HEK293T (cell line): Measurements from ENCODE around the gene FA2H.

Source experiments
- CTCF ChIA-PET: fragments of 350-600 bp; formaldehyde crosslinking; extraction: SDS; loops from one replicate; lab custom pipeline; 2021; ENCODE audit warnings: antibody characterized with exemption, inconsistent platforms; lab: Yijun Ruan, JAX
- POLR2A ChIA-PET: fragments of 350-600 bp; formaldehyde crosslinking; extraction: SDS; loops from one replicate; lab custom pipeline; 2020; ENCODE audit warnings: antibody characterized with exemption, inconsistent platforms; lab: Yijun Ruan, JAX
- DNase-seq: peaks from one replicate; pipeline ENCODE4 v3.0.0; 2012; ENCODE audit warnings: mixed read lengths; ENCODE audit errors: extremely low spot score
- ARNT ChIP-seq: fragments of 450-650 bp; IDR thresholded peaks from 2 replicates; pipeline ENCODE4 v1.6.1; 2017; ENCODE audit warnings: mild to moderate bottlenecking
- BHLHE40 ChIP-seq: fragments of 450-650 bp; IDR thresholded peaks from 2 replicates; pipeline ENCODE4 v1.6.1; 2016; ENCODE audit warnings: mild to moderate bottlenecking, moderate library complexity, borderline replicate concordance
- CTBP1 ChIP-seq: fragments of 450-650 bp; IDR thresholded peaks from 2 replicates; pipeline ENCODE4 v1.6.1; 2016; ENCODE audit warnings: borderline replicate concordance
- ELF4 ChIP-seq: fragments of 450-650 bp; IDR thresholded peaks from 2 replicates; pipeline ENCODE4 v1.6.1; 2017; ENCODE audit warnings: antibody characterized with exemption
- FOXA1 ChIP-seq: fragments of 450-650 bp; IDR thresholded peaks from 2 replicates; pipeline ENCODE4 v1.6.1; 2016; ENCODE audit warnings: mild to moderate bottlenecking
- FOXK2 ChIP-seq: fragments of 450-650 bp; IDR thresholded peaks from 2 replicates; pipeline ENCODE4 v1.6.1; 2016; ENCODE audit warnings: mild to moderate bottlenecking
- FOXM1 ChIP-seq: fragments of 450-650 bp; IDR thresholded peaks from 2 replicates; pipeline ENCODE4 v1.6.1; 2017; ENCODE audit warnings: mild to moderate bottlenecking, borderline replicate concordance
- HDGF ChIP-seq: fragments of 450-650 bp; IDR thresholded peaks from 2 replicates; pipeline ENCODE4 v1.6.1; 2017; ENCODE audit warnings: antibody characterized with exemption, borderline replicate concordance
- L3MBTL2 ChIP-seq: fragments of 450-650 bp; conservative IDR thresholded peaks from 2 replicates; pipeline ENCODE4 v1.6.1; 2016; ENCODE audit warnings: mild to moderate bottlenecking
- LEF1 ChIP-seq: fragments of 450-650 bp; IDR thresholded peaks from 2 replicates; pipeline ENCODE4 v1.6.1; 2017; ENCODE audit warnings: mild to moderate bottlenecking, borderline replicate concordance
- NFRKB ChIP-seq: fragments of 450-650 bp; IDR thresholded peaks from 2 replicates; pipeline ENCODE4 v1.6.1; 2016; ENCODE audit warnings: mild to moderate bottlenecking, moderate library complexity
- SP1 ChIP-seq: fragments of 450-650 bp; IDR thresholded peaks from 2 replicates; pipeline ENCODE4 v1.6.1; 2017
- SUZ12 ChIP-seq: fragments of 450-650 bp; IDR thresholded peaks from 2 replicates; pipeline ENCODE4 v1.6.1; 2016; ENCODE audit warnings: mild to moderate bottlenecking
- TARDBP ChIP-seq: fragments of 450-650 bp; IDR thresholded peaks from 2 replicates; pipeline ENCODE4 v1.6.1; 2016
- ZNF384 ChIP-seq: fragments of 450-650 bp; IDR thresholded peaks from 2 replicates; pipeline ENCODE4 v1.6.1; 2016
- TF ChIP-seq, protein P1 (sequence below): fragments of 450-650 bp; IDR thresholded peaks from 2 replicates; pipeline ENCODE4 v1.6.1; 2016

Gene FA2H

GRCh38 chr16:74773446-74774222 lies 986 bp downstream of the FA2H start:
- POLR2A ChIA-PET, result no interaction called here
- no peak for TF ChIP-seq BHLHE40
- TF ChIP-seq LEF1, result no peak
- TF ChIP-seq SP1, result no peak
- TF ChIP-seq, protein P1, sequence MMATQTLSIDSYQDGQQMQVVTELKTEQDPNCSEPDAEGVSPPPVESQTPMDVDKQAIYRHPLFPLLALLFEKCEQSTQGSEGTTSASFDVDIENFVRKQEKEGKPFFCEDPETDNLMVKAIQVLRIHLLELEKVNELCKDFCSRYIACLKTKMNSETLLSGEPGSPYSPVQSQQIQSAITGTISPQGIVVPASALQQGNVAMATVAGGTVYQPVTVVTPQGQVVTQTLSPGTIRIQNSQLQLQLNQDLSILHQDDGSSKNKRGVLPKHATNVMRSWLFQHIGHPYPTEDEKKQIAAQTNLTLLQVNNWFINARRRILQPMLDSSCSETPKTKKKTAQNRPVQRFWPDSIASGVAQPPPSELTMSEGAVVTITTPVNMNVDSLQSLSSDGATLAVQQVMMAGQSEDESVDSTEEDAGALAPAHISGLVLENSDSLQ, result no peak
- TF ChIP-seq FOXM1, result no peak
- no peak for TF ChIP-seq ARNT
- no peak for TF ChIP-seq SUZ12
- TF ChIP-seq L3MBTL2, result no peak
- TF ChIP-seq ZNF384, result no peak
- TF ChIP-seq HDGF, result no peak
- TF ChIP-seq FOXK2, result no peak
- no peak for TF ChIP-seq CTBP1
- TF ChIP-seq NFRKB, result no peak
- no peak for TF ChIP-seq TARDBP
- TF ChIP-seq FOXA1, result no peak
- TF ChIP-seq ELF4, result no peak
- CTCF ChIA-PET, result interaction anchor here (1.4 to 1.9 kb wide), 2 partner anchors 11 to 89 kb away, joined by 6 read pairs; no protein-coding TSS in a partner anchor

GRCh38 chr16:74771656-74772315 lies 2.8 kb downstream of the FA2H start:
- CTCF ChIA-PET, result no interaction called here
- no peak for DNase-seq

More at GRCh38 chr16:74773446-74774222, 986 bp downstream of the FA2H start:
- DNase-seq, result no peak

DNA sequence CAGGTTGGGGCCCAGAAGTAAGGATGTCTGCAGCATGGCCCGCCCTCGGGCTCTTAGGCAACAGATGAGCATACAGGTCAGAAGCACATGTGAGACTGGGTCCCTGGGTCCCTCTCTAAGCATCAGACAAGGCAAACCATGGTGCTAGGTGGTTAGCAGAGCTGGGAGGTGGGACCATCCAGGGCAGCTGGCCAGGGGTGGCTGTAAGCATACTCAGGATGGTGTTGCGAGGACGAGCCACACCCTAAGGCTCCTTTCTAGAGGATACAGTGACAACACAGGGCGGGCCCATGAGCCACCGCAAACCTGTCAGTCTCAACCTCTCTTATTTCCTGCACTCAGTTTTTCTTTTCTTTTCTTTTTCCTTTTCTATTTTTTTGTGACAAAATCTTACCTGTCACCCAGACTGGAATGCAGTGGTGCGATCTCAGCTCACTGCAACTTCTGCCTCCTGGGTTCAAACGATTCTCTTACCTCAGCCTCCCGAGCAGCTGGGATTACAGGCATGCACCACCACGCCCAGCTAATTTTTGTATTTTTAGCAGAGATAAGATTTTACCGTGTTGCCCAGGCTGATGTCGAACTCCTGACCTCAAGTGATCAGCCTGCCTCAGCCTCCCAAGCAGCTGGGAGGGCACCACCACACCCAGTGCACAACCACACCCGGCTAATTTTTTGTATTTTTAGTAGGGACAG lies 3.6 kb downstream of the FA2H start:
- POLR2A ChIA-PET, result no interaction called here
- no peak for DNase-seq
- CTCF ChIA-PET, result no interaction called here
- TF ChIP-seq TARDBP, result no peak
- no peak for TF ChIP-seq L3MBTL2

More at GRCh38 chr16:74771656-74772315, 2.8 kb downstream of the FA2H start:
- POLR2A ChIA-PET, result no interaction called here
- no peak for TF ChIP-seq LEF1
- TF ChIP-seq L3MBTL2, result no peak
- no peak for TF ChIP-seq FOXM1
- no peak for TF ChIP-seq FOXA1
- no peak for TF ChIP-seq HDGF
- no peak for TF ChIP-seq TARDBP
- no peak for TF ChIP-seq CTBP1
- TF ChIP-seq ZNF384, result no peak
- no peak for TF ChIP-seq NFRKB
- no peak for TF ChIP-seq SP1
- TF ChIP-seq, protein P1, result no peak
- no peak for TF ChIP-seq SUZ12
- TF ChIP-seq FOXK2, result no peak
- no peak for TF ChIP-seq ELF4
- TF ChIP-seq ARNT, result no peak
- TF ChIP-seq BHLHE40, result no peak

- CTCF ChIA-PET, result no interaction called here
- POLR2A ChIA-PET, result no interaction called here
- TF ChIP-seq ZNF384 (no peak), HDGF (no peak), NFRKB (no peak), TARDBP (no peak), FOXA1 (no peak), LEF1 (no peak), CTBP1 (no peak), SP1 (no peak), BHLHE40 (no peak), FOXM1 (no peak), ELF4 (no peak), ARNT (no peak)
- TF ChIP-seq, protein P1, result no peak
- DNase-seq, result no peak
Observed at GRCh38 chr16:74769586-74770190, 4.9 kb downstream of the FA2H start.

DNA sequence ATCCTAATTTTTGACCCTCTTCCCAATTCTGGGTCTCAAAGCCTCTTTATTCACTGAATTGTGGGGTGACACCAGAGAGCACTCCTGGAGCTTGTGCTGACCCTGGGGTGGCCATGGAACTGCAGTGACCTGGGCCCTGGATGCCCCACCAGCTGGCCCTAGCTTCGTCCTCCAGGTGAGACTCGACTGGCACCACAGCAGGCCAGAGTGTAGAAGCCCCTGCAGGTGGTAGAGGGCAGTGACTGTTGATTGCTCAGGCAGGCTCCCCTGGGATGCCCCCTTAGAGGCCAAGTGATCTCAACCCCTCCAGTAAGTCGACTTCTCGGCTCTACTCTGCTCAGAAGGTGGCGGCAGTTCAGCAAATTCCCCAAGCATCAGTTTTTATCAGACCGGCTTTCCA lies 6.4 kb downstream of the FA2H start:
- TF ChIP-seq, protein P1, result no peak
- TF ChIP-seq CTBP1 (no peak), SUZ12 (no peak), FOXA1 (no peak), HDGF (no peak), ZNF384 (no peak), NFRKB (no peak), FOXK2 (no peak), SP1 (no peak), BHLHE40 (no peak), ELF4 (no peak), TARDBP (no peak), L3MBTL2 (no peak), ARNT (no peak), FOXM1 (no peak)
- ChIA-PET CTCF (no interaction called here), POLR2A (no interaction called here)
- no peak for DNase-seq
